Erythroblast (primary cell): Measurements from ENCODE around the gene UBTFL1.
"Not testable (repeated sequence)": the region's sequence is repeated elsewhere in the genome, so short reads cannot be mapped to it uniquely, and the experiment has no call there.

Experiments
- GATA1 ChIP-seq: IDR thresholded peaks from 2 replicates; pipeline ENCODE4 v1.6.1; 2011; ENCODE audit warnings: low read depth, mild to moderate bottlenecking, control low read depth, low read length, moderate library complexity
- POLR2A ChIP-seq: IDR thresholded peaks from 2 replicates; pipeline ENCODE4 v1.6.1; 2011; ENCODE audit warnings: mild to moderate bottlenecking, low read length

DNA sequence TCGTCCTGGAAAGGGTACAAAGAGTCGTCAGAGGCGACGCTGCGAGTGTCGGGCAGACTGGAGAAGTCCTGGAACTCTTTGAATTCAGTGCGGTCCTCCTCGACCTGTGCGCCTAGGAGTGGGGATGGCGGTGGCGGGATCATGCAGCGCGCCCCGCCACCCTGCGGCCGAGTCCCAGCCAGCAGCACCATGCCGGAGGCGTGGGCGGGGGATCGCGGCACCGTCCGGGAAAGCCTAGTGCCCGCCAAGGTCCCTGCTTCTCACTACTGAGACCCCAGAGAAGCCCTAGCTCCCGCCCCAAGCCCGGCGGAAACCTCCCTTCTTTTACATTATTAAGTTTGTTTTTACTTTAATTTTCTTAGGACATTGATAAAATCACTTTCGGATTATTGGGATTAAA, 32.2 kb upstream of the UBTFL1 start:
- not testable (repeated sequence) for TF ChIP-seq POLR2A, GATA1
